ENCODE data around the gene TFF1.

DNA sequence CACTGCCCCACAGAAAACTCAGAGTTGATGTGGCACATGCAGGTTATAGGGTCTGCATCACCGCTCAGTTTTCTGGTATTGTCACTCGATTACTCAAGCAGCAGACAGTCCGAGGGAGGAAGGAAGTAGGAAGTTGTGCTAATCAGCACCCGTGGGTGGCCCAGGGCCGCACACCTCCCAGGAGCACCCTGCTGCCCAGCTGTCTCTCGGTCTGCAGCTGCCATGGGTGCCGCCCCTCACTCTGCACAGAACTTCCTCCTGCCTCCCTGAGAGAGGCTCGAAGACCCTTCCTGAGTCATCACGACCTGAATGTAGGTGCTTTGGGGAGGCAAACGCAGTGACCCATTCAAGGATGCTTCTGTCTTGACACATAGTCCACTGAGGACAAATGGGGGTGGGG, 47.0 kb downstream of the TFF1 start:
- TF ChIP-seq GATA2 (IDR thresholded peaks at IDR 0.05; ENCODE audit: low read depth, low read length) (no peak), GATA3 (IDR thresholded peaks at IDR 0.05; ENCODE audit: low read depth, low read length) (no peak)
